Measurements from ENCODE around the gene RPS6KA6. TPM values are rescaled to one million over a fixed set of nuclear protein-coding genes. Genes with fewer than 3 reads are reported as not detected.

Gene RPS6KA6
- total and polyA plus RNA-seq, 2 donors (not counting 1 experiment from before 2014, with no cell fraction given), result 0.37 to 0.59 TPM

DNA sequence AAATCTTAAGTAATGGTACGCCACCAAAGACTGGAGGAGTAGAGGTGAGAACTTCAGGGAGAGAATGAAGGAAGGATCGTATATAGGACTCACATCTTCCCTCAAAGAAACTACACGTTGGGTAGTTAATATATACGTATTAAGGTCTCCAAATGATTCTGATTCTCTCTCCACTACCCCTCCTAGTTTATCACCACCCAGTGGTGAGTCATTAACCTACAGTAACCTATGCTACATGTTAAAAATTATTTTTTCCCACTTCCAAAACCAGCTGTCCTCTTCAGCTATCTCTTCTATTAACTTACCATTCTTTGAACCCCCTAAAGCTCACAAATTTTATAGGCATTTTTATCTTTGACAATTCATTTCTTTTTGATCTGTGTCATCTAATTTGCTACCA is 69.7 kb downstream of the RPS6KA6 start:
- no peak overlapping the region for H3K4me3 ChIP-seq (ENCODE audit: control extremely low read depth in 1 of 5, extremely low read depth in 1 of 5, insufficient read depth in 1 of 5, low read depth in 2 of 5, low read length in 4 of 5)
- no peak for ATAC-seq (ENCODE audit: low read depth)
- ChIA-PET CTCF (no interaction called here), POLR2A (no interaction called here)
- no peak overlapping the region for H3K4me2 ChIP-seq (replicated peaks; ENCODE audit: low read depth, low read length, poor library complexity, severe bottlenecking)
- H3K36me3 ChIP-seq (replicated peaks in 1 of 2; ENCODE audit: control extremely low read depth in 1 of 2, control insufficient read depth in 1 of 2, extremely low read depth in 1 of 2, insufficient read depth in 2 of 2, low read length in 1 of 2), result no peaks in the 10 kb centered on the region
- Mint-ChIP-seq H3K27ac (no peak overlapping the region), H3K27me3 (no peaks in the 10 kb centered on the region), H3K9me3 (ENCODE audit: insufficient read depth) (no peaks in the 10 kb centered on the region), H3K4me1 (no peaks in the 10 kb centered on the region), H3K4me3 (no peak overlapping the region)
- no CpG with 5 or more reads among the region's 4 CpGs for WGBS (ENCODE audit: insufficient coverage)
- H3K27me3 ChIP-seq (replicated peaks in 1 of 4; ENCODE audit: control extremely low read depth in 1 of 4, control insufficient read depth in 3 of 4, insufficient read depth in 4 of 4, low read length in 3 of 4), result no peaks in the 10 kb centered on the region
- no peaks in the 10 kb centered on the region for H3K4me1 ChIP-seq (ENCODE audit: control insufficient read depth in 2 of 2, insufficient read depth in 2 of 2, low read length in 2 of 2)
- H2AFZ ChIP-seq (ENCODE audit: insufficient read depth, low read depth, low read length, poor library complexity, severe bottlenecking), result no peak overlapping the region
- H3K9me3 ChIP-seq (ENCODE audit: control extremely low read depth in 1 of 3, control insufficient read depth in 2 of 3, insufficient read depth in 1 of 3, low read length in 2 of 3), result peaks cover 0 to 2% (median 0%) of the 10 kb centered on the region in 3 donors
- no peak overlapping the region for H3K9ac ChIP-seq (ENCODE audit: low read length)
- intact Hi-C loops (cut with micrococcal nuclease), result no loop called here
- no peaks in the 10 kb centered on the region for H4K20me1 ChIP-seq (ENCODE audit: control insufficient read depth, insufficient read depth, low read length, poor library complexity, severe bottlenecking)
- DNase-seq, result no peak
- no peaks in the 10 kb centered on the region for H3K79me2 ChIP-seq (ENCODE audit: control insufficient read depth, insufficient read depth, low read length)
- no peak overlapping the region for H3K27ac ChIP-seq (ENCODE audit: low read length in 2 of 2)
- TF ChIP-seq EZH2 (IDR thresholded peaks at IDR 0.05; ENCODE audit: borderline replicate concordance, insufficient read depth, low read depth, low read length, poor library complexity, severe bottlenecking), result no peak
- TF ChIP-seq, protein P1, sequence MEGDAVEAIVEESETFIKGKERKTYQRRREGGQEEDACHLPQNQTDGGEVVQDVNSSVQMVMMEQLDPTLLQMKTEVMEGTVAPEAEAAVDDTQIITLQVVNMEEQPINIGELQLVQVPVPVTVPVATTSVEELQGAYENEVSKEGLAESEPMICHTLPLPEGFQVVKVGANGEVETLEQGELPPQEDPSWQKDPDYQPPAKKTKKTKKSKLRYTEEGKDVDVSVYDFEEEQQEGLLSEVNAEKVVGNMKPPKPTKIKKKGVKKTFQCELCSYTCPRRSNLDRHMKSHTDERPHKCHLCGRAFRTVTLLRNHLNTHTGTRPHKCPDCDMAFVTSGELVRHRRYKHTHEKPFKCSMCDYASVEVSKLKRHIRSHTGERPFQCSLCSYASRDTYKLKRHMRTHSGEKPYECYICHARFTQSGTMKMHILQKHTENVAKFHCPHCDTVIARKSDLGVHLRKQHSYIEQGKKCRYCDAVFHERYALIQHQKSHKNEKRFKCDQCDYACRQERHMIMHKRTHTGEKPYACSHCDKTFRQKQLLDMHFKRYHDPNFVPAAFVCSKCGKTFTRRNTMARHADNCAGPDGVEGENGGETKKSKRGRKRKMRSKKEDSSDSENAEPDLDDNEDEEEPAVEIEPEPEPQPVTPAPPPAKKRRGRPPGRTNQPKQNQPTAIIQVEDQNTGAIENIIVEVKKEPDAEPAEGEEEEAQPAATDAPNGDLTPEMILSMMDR (IDR thresholded peaks at IDR 0.05), result no peak

DNA sequence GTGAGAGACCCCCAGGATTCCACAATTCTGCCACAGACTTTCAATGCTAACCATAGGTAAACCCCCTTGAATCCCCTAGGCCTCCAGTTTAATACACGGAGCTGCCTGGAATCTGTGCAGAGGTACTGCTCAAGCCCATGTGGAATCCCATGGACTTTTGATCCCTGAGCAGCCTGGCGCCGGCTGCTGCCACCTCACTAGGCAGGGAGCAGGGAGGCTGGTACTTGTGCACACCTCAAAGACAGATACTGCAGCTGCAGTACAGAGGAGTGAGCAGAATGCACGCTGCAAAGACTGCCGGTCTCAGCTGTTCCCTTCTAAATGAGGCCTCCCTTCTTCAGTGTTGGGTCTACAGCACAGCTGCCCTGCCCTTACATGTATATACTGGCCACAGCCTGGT is 79.4 kb downstream of the RPS6KA6 start:
- ChIA-PET CTCF (no interaction called here), POLR2A (no interaction called here)
- Mint-ChIP-seq H3K4me3 (no peak overlapping the region), H3K27ac (no peak overlapping the region), H3K9me3 (ENCODE audit: insufficient read depth) (no peaks in the 10 kb centered on the region), H3K4me1 (no peaks in the 10 kb centered on the region), H3K27me3 (no peaks in the 10 kb centered on the region)
- intact Hi-C loops (cut with micrococcal nuclease), result no loop called here
- no peaks in the 10 kb centered on the region for H4K20me1 ChIP-seq (ENCODE audit: control insufficient read depth, insufficient read depth, low read length, poor library complexity, severe bottlenecking)
- WGBS (ENCODE audit: insufficient coverage), result 100% methylated on average over 5 of the region's 5 CpGs
- H3K27me3 ChIP-seq (replicated peaks in 1 of 4; ENCODE audit: control extremely low read depth in 1 of 4, control insufficient read depth in 3 of 4, insufficient read depth in 4 of 4, low read length in 3 of 4), result no peaks in the 10 kb centered on the region
- no peak for ATAC-seq (ENCODE audit: low read depth)
- no peak overlapping the region for H3K4me3 ChIP-seq (ENCODE audit: control extremely low read depth in 1 of 5, extremely low read depth in 1 of 5, insufficient read depth in 1 of 5, low read depth in 2 of 5, low read length in 4 of 5)
- H3K9me3 ChIP-seq (ENCODE audit: control extremely low read depth in 1 of 3, control insufficient read depth in 2 of 3, insufficient read depth in 1 of 3, low read length in 2 of 3), result no peaks in the 10 kb centered on the region
- no peaks in the 10 kb centered on the region for H3K4me1 ChIP-seq (ENCODE audit: control insufficient read depth in 2 of 2, insufficient read depth in 2 of 2, low read length in 2 of 2)
- no peak overlapping the region for H3K27ac ChIP-seq (ENCODE audit: low read length in 2 of 2)
- no peak overlapping the region for H3K4me2 ChIP-seq (replicated peaks; ENCODE audit: low read depth, low read length, poor library complexity, severe bottlenecking)
- DNase-seq, result no peak
- no peak for TF ChIP-seq EZH2 (IDR thresholded peaks at IDR 0.05; ENCODE audit: borderline replicate concordance, insufficient read depth, low read depth, low read length, poor library complexity, severe bottlenecking)
- TF ChIP-seq, protein P1 (IDR thresholded peaks at IDR 0.05), result no peak
- no peaks in the 10 kb centered on the region for H3K36me3 ChIP-seq (replicated peaks in 1 of 2; ENCODE audit: control extremely low read depth in 1 of 2, control insufficient read depth in 1 of 2, extremely low read depth in 1 of 2, insufficient read depth in 2 of 2, low read length in 1 of 2)
- H3K79me2 ChIP-seq (ENCODE audit: control insufficient read depth, insufficient read depth, low read length), result no peaks in the 10 kb centered on the region
- H2AFZ ChIP-seq (ENCODE audit: insufficient read depth, low read depth, low read length, poor library complexity, severe bottlenecking), result no peak overlapping the region
- no peak overlapping the region for H3K9ac ChIP-seq (ENCODE audit: low read length)

All from B cell (primary cell).